Activated CD4-positive, CD25-positive, alpha-beta regulatory T cell treated with anti-CD3 and anti-CD28 coated beads, Interleukin-2, amount 50 U/mL, for 72 hours (primary cell): ENCODE measurements around the gene TMEM108.

Experiments used
- DNase-seq: peaks from one replicate; pipeline ENCODE4 v3.0.0; 2021

TMEM108 gene

DNA sequence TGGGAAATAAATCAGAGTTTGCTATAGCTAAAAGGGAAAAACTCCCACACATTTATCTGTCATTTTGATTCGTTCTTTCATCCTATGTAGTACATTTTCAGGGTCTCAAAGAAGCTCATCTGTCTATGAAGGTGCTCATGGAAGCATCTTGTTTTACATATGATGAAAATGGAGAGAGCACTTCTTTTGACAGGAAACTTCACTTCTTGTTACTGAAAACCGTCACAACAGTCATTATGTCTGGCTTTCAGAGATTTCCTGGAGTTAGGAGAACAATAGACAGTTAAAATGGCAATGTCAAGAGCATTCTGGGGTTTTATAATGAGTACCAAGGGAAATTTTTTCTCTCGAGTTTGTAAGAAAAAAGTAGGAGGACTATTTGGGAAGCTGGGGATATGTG is 83.3 kb downstream of the TMEM108 start:
- DNase-seq, result no peak

DNA sequence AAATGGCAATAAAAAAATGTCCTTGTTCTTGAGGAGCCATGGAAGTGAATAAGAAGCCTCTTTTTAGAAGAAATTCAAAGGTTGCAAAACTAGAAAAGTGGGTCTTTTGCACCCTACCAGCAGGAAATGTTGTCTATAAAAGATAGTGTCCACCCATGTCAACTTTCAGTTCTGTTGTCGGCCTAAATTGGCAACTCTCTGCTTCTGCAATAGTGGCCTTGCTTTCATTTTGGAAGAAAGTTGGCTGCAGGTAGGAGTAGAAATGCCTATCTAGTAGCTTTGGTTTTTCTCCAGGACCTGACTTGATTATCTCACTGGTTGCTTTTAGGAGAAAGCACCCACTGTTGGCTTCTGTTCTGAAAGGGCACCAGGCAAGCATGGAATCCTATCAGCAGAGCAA is 85.4 kb downstream of the TMEM108 start:
- no peak for DNase-seq

DNA sequence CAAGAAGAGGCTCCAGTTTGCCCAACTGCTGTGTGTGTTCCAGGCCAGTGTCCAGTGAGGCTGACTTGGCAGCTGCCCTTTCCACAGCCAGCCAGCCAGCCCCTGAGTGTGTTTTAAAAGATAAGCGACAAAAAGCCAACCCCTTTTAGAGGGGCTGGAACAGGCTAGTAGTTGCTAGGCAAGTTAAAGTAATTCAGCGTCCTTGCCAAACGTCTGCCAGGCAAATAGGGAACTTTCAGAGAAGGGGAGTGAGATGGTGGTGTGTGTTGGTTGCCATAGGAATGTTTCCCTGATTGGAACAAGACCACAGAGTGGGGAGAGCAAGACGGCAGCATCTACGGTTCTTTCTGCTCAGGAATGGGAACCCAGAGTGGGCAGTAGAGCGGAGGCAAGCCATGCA is 86.3 kb downstream of the TMEM108 start:
- no peak for DNase-seq

DNA sequence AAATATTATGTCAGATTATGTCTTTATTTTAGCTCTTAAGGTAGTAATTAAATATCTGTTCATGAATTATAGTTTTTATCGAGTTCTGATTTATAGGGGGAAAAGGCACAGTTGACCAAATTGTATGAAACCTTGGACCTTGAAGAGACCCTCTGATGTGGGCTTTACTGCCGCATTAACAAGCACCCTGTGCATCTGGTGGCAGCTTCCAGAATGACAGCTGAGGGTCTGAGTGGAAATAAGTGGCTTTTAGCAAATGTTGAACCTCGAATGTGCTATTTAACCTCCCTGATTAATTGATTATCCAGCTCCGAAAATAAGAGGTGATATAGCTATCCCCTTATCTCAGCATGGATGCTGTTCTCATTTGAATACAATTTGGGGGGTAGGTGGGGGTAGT is 87.0 kb downstream of the TMEM108 start:
- DNase-seq, result no peak

DNA sequence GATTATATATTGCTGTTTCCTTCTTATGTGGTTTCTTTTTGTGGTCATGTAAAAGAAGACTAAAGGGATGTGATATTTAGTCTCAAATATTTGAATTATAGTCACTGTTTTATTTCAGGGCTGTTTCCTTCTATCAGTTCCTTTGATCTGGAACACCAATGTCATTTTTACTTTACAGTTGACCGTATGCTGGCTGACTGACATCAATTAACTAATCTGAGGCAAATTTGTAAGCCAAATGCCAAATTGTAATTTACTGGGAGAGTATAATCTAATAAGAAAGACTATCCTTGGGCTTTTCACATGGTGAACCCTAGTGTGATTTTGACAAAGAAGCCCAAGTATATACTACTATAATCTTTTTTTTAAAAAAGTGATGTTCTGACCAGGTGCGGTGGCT is 87.6 kb downstream of the TMEM108 start:
- DNase-seq, result no peak

DNA sequence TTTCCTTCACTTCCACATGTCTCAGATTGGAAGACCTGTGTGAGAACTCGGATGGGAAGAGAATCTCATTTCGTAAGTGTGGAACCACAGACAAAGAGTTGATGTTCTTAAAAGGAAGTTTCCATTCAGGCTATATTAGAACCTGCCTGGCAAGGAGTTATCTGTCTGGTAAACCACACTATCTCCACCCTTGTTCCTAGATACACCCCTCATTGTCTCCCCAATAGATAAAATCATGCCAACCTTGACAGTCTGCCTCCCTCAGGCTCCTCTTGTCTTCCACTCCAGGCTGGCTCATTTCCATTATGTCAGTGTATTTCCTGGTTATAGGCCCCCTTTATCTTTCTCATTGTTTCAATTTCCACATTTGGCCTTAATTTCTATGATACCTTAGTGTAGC is 89.2 kb downstream of the TMEM108 start:
- DNase-seq, result no peak

DNA sequence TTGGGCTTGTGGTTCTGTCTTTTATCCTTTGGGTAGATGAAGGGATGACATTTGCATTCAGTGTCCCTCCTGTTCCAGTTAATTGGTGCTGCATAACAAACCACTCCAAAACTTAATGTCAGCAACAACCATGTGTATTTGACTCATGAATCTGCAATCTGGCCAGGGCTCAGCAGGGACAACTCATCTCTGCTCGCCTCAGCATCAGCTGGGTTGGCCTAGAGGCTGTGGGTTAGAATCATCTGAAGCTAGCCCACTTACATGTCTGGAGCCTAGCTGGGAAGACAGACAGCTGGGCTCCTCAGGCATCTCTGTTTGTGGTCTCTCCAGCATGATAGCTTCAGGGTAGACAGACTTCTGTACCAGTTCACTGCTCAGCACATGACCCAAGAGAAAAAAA is 92.0 kb downstream of the TMEM108 start:
- no peak for DNase-seq

DNA sequence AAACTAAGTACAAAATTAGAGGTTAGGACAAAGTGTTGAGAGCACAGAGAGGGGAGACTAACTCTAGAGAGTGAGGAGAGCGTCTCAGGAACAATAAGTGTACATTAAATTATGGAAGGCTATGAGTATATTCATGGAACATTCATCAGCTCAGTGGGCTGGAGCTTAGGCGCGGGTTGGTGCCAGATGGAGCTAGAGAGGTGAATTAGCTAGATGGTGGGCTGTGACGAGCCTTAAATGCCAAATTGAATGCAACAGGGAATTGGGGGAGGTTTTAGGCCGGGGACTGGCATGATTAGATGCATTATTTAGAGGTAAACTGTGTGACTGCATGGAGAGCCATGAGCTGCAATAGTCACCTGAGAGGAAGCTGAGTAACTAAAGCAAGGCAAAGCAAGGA is 97.1 kb downstream of the TMEM108 start:
- no peak for DNase-seq

DNA sequence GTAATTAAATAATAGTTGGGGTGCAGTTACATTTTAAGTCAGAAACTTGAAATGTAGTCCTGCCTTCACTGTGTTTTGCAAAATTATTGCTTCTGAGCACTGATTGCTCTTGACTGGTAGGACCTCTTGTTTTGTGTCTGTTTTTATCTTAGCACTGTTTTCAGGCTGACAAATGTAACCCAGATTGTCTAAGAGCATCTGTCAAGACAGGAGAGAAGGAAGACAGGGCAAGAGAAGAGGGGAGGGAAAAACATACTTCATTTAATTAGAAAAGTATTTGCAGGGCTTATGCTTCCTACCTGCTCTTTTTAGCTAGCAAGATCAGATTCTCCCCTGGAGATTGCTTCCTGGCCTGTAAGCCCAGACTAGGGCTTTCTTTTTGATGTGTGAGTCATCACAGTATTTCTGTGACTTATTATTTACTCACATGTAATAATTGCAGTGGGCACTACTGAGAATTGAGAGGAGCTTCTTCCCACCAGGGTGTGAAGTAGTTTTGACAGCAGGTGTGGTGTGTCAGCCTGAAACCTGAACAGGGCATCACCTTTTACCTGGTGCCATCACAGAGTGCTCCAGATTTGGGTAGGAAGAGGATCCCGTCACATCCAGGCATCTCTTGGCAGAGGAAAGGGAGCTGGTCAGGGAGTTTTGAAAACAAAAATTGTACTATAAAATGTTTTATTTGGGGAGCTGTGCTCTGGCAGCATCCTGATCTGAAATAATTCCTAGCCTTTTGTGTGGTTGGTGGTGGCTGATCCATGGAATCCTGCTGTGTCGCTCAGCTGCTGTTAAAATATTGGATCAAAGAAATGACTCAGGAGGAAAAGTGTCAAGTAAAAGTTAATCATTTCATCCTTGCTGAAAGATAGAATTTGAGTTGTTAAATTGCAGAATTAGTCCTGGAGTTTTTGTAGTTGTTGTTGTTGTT is 98.2 kb downstream of the TMEM108 start:
- DNase-seq, result no peak

DNA sequence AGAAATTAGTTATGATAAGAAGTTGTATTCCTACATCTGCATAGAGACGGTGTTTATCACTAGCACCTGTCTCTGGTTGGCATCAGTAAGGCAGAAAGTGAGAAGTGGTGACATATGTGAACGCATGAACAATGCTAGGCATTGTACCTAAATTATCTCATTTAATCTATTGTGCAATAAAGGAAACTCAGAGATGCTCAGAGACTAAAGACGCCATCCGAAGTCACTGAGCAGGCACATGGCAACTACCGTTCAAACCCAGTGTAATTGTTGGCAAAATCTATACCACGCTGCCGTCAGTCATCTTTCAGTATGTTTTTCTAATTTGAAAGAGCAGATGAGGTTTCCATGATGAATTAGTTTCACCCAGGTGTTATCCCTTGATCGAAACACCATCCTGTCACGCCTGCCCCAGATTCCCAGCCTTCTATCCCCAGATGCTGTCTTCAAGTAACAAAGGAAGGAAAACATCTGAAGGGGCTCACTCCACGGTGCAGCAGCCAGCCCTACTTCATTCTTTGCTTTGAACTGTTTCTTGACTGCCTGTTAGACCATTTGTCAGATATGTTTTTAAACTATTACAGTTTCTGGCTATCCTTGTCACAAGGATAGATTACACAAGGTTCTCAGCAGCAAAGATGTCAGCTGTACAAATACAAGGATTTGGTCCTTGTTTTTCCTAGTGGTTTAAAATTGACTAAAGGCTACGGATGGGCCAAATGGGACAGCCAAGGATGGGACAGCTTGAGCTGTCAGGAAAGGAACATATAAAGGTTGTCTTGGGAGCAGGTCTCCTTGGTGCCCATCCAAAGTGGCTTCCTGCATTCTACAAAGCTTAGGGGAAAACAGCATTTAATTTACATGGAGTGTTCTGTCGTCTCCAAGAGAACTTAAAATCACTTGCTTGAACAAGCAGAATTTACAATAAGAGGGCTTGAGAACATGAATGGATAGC is 99.1 kb downstream of the TMEM108 start:
- DNase-seq, result no peak

DNA sequence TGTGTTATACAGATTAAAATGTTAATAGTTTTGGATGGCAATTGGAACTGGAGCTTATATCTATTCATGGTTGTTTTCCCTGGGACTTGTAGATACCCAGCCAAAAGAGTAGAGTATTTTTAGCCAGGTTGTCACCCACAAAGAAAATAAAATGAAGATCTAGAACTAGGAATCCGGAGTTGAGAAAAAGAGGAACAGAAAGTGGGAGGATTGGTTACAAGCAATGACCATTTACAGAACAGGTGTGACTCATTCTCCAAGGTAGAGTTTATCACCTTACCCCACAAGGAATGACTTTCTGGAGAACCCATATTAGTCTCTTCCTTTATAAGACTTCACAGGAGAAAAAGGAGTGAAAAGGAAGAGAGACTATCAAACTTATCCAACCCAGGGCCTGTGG is 99.8 kb downstream of the TMEM108 start:
- no peak for DNase-seq

DNA sequence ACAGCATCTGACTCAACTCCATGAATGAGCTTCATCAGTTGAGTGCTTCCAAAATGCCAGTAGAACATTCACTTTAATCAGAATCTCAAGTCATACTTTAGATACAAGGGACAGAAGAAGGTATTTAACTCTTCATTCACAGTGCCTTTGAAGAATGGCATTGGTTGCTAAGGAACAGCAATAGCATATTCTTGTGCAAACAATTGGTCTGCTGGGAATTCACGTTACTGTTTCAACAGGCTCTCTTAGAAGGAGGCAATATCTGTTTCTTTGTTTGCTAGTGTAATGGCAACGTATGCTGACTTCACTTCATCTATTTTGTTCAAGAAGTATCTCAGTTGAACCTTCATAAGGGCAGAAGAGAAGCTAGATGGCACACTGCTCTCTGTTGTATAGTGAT is 113.9 kb downstream of the TMEM108 start:
- DNase-seq, result no peak

DNA sequence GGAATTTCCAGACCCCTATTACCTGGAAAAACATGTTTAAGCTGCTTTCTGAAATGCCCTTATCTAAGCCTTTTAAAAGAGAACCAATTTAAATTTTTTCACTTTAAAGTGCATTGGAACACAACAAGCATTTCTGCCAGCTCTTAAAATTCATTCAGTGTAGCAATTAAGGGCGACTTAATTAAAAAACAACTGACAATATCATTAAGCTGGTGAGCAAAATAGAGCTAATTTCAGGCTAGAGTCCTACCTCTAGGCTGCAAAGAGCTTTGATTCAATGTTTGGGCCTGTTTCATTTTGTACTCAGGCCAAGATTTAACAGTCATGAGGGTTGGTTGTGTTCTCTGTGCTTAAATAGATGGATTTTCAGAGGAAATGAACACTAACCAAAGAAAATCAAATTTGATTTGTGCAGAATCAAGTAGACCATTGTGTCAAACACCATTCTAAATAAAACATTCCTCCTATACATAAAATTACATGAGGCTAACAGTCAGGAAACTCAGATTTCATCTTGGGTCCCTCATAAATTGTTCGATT is 114.6 kb downstream of the TMEM108 start:
- no peak for DNase-seq

DNA sequence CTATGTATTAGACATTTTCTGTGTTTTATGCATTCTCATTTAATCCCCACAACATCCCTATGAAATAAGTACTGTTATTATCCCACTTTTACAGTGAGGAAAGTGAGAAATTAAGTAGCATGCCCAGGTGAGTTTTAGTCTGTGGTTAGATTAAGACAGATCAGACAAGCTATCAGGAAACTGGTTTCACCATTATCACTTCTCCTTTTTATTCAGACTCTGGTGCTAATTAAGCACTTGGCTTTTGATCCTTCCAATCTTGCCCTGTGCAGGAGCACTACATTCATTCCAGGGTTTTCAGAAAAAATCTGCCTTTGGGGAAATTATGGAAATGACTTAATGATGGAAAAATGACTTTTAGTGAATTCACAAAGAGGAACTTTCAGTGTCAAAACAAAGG is 115.2 kb downstream of the TMEM108 start:
- DNase-seq, result no peak

DNA sequence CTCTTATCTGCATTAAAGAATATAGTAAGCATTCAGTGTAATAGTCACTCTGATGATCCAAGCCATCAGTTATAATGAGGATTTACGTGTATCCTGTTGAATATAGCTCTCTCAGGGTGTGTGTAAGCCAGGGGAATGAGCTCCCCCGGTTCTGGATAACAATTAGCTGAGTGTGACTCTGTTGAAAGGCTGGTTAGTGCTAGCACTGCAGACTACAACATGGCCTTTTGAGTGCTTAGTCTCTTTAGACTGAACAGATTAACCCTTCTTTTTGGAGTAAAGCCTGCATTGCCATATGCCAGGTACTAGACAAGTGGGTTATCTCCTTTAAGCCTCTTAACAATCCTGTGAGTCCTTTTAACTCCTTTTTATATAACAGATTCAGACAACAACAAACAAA is 119.5 kb downstream of the TMEM108 start:
- no peak for DNase-seq

DNA sequence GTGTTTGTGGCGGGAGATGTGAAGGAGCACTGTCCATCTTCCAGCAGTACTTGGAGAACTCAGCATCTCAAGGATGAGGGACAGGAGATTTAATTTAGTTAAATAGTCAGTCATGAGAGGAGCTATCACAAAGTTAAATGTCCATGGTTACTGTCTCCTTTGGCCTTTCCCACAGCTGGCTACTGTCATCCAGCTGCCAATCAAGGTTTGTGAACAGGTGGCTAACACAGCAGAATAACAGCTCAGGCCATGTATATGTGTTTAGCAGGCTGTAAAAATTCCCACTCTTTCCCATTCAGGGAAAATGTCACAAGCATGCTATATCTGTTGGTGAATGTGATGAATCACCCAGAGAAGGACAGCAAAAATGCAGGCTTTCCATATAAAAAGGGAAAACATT is 120.5 kb downstream of the TMEM108 start:
- no peak for DNase-seq

DNA sequence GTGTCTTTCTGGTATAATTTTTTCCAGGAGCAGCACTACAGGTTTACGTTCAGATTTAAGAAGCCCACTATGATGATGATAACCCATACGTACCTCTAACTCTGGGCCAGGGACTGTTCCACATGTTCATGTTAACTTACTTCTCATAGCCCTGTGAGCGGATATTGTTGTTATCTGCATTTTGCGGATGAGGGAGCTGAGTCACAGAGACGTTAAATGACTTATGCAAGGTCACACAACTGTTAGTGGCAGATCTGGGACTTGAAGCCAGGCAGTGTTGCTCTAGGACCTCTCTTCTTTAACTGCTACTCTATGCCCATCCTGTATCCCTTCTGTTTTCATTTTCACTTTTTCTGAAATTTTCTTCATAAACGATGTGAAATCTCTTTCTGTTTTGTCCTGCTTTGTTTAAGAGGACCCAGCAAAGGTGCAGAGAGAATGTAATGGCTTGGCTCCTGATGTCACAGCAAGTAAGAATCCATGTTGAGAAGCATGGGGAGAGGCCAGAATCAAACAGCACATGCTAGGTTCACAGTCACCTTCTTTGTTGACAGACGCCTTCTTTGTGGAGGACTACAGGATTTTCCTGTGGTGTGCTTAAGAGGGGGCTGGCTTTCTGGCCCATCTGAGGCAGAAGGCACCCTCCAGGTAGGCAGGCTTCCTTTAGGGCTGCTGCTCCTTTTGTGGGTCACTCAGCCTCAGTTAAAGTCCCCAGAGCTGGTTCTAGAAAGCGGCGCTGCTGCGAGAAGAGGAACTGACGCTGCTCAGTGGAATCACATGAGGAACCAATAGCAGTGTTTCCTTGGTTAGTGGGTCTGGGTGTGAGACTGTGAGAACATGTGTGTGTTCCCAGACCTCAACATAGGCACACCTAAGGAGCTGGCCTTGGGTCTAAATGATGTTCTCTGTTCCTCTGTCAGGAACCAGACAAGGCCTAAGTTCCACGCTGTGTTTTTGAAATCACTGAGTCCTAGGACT is 121.6 kb downstream of the TMEM108 start:
- DNase-seq, result no peak

DNA sequence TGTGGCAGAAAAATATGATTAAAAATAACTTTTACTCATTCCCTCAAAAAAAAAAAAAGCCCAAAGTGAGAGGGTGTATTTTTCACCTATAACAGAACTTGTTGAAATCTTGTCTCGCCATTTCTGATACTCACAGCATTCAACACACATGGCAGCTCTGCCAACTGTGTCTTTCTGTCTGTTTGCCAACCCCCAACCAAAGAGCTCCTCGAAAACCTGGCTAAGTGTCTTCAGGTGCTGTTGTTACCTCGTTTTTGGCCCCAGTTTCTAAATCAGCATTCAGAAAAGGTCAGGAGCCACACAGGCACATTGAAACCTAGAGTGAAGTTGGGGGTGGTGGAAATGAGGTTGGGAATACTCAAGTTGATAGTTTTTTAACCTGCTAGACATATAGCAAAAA is 123.5 kb downstream of the TMEM108 start:
- no peak for DNase-seq

DNA sequence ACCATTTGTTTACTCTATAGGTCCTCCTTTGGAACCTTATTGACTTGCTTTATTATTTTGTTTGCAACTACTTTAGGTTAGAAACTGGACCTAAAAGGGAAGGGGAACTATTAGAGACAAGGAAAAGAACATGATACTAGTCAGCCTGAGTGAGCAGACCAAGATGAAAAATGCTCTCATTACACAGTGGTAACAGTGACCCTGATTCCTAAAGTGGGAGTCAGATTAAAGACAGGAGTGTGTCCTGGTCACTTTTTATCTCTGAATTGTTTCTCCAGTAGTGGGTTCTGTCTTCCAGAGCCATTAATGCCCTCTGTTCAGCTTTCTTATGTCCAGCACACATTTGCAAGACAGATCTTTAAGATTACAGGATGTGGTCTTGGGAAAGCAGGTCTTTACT is 124.1 kb downstream of the TMEM108 start:
- DNase-seq, result no peak

DNA sequence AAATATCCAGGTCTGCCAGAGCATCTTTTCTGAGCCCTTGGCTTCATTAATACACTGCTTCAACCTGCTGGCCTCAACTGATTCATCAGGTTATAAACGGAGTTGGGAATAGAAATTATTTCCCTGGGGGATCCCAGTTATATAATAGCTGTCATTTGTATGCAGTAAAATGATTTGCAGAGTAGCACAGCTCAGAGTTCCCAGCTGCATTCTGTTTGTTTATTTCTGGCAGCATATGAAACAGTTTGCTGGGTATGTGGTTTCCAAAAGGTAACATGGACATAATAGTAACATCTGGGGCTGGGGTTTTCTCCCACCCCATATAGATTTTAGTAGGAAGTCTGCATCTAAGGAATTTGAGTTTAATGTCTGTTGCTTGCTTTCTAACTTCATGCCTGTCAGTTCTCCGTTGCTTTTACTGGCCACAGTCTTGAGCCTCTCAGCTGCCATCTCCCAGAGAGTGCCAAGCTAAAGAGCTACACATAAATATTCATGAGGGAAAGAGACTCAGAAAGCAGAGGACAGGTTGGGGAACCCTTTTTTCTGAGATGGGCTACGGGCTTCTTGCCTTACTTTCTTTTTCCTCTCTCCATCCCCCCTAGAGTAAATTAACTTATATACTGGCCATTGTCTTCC is 124.6 kb downstream of the TMEM108 start:
- DNase-seq, result no peak

DNA sequence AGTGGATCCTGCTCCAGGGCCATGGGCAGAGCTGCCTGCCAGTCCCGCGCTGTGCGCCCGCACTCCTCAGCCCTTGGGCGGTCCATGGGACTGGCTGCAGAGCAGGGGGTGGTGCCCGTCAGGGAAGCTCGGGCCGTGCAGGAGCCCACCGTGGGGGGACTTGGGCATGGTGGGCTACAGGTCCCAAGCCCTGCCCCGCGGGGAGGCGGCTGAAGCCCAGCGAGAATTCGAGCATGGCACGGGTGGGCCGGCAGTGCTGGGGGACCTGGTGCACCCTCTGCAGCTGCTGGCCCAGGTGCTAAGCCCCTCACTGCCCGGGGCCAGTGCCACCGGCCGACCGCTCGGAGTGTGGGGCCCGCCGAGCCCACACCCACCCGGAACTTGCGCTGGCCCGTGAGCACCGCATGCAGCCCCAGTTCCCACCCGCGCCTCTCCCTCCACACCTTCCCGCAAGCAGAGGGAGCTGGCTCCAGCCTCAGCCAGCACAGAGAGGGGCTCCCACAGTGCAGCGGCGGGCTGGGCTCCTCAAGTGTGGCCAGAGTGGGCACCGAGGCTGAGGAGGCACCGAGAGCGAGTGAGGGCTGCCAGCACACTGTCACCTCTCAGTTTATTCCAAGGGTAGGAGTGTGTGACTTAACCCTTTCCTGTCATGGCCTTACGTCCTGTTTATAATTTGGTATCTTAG is 129.3 kb downstream of the TMEM108 start:
- DNase-seq, result no peak
